ENCODE data around the gene SLC30A7.

GRCh38 chr1:100860397-100860991 lies 35.4 kb upstream of the SLC30A7 start:
- TF ChIP-seq CTCF (IDR thresholded peaks at IDR 0.05; ENCODE audit: low read depth, low read length, poor library complexity, severe bottlenecking) (no peak), EZH2phosphoT487 (IDR thresholded peaks at IDR 0.05; ENCODE audit: borderline replicate concordance, low read length) (no peak)

All from DOHH2 (cell line).